GM12873 (cell line): ENCODE data around the gene HCFC1.

Source experiments
- CTCF ChIP-seq: IDR thresholded peaks from 2 replicates; pipeline ENCODE4 v1.5.1; 2012; ENCODE audit warnings: low read depth, mild to moderate bottlenecking, moderate library complexity, low read length, control low read depth; ENCODE audit not compliant: insufficient read depth; ENCODE audit errors: missing control alignments

Gene HCFC1

GRCh38 chrX:153966841-153967535, 4.6 kb downstream of the HCFC1 start:
- no peak for TF ChIP-seq CTCF

GRCh38 chrX:153966283-153966688, 5.3 kb downstream of the HCFC1 start:
- no peak for TF ChIP-seq CTCF

- no peak for TF ChIP-seq CTCF
Observed at GRCh38 chrX:153965406-153965805, 6.2 kb downstream of the HCFC1 start.

GRCh38 chrX:153964105-153964504, 7.5 kb downstream of the HCFC1 start:
- TF ChIP-seq CTCF: no peak

- TF ChIP-seq CTCF: no peak
Observed at GRCh38 chrX:153963546-153963945, 8.1 kb downstream of the HCFC1 start.

GRCh38 chrX:153961292-153961691, 10.3 kb downstream of the HCFC1 start:
- no peak for TF ChIP-seq CTCF

GRCh38 chrX:153960786-153961185, 10.8 kb downstream of the HCFC1 start:
- no peak for TF ChIP-seq CTCF

GRCh38 chrX:153960077-153960476, 11.5 kb downstream of the HCFC1 start:
- no peak for TF ChIP-seq CTCF
